IgD-negative memory B cell (primary cell): Measurements from ENCODE around the gene GABRR2. TPM values are rescaled to one million over a fixed set of nuclear protein-coding genes. Genes with fewer than 3 reads are reported as not detected.
A peak's percentile ranks its signal among the peaks of the same experiment; 100 is the strongest.

Experiments used
- H3K27ac Mint-ChIP-seq, 3 donors: one replicate each; pipeline ENCODE4 v1.8.0; 2020 to 2022; ENCODE audit warnings: mild to moderate bottlenecking in 3 of 3, mixed read lengths in 3 of 3, moderate library complexity in 1 of 3
- H3K27me3 Mint-ChIP-seq: one replicate; pipeline ENCODE4 v1.8.0; 2021; ENCODE audit warnings: mixed read lengths
- H3K36me3 Mint-ChIP-seq: one replicate; pipeline ENCODE4 v1.8.0; 2020; ENCODE audit warnings: mild to moderate bottlenecking, mixed read lengths
- H3K4me1 Mint-ChIP-seq, 3 donors: one replicate each; pipeline ENCODE4 v1.8.0; 2020 to 2022; ENCODE audit warnings: mixed read lengths in 3 of 3, mild to moderate bottlenecking in 1 of 3
- H3K4me3 Mint-ChIP-seq, 4 donors: one replicate each; pipeline ENCODE4 v1.8.0; 2020 to 2022; ENCODE audit warnings: mild to moderate bottlenecking in 4 of 4, mixed read lengths in 4 of 4, moderate library complexity in 3 of 4
- H3K9me3 Mint-ChIP-seq, 3 donors: one replicate each; pipeline ENCODE4 v1.8.0; 2020 to 2021; ENCODE audit warnings: mixed read lengths in 3 of 3, mild to moderate bottlenecking in 1 of 3
- polyA plus RNA-seq: library from polyadenylated mRNA; unstranded; fragments of 300-500 nt; fragmentation: Illumina TruSeq; gene quantifications from one replicate; pipeline ENCODE4 v1.2.3, GENCODE V29; 2021

GABRR2 gene
- 0.13 TPM for polyA plus RNA-seq

- Mint-ChIP-seq H3K27ac (no peak within 1 kb of the TSS), H3K4me1 (peaks cover 24 to 34% (median 30%) of the 10 kb centered on the region in 3 donors), H3K4me3 (no peak within 1 kb of the TSS), H3K9me3 (no peaks in the 10 kb centered on the region), H3K36me3 (peaks cover 2% of the 10 kb centered on the region), H3K27me3 (no peaks in the 10 kb centered on the region)
Observed at GRCh38 chr6:89315249-89315885, at the start of gene GABRR2. Gene GABRR2, minus strand, starts transcription at chr6:89315299. Its CDS starts 134 bp downstream, at chr6:89315165.

- Mint-ChIP-seq H3K27me3 (no peaks in the 10 kb centered on the region), H3K4me3 (peak overlapping the region in 2 of 4 donors; percentile 55 to 63), H3K36me3 (peaks cover 7% of the 10 kb centered on the region), H3K27ac (no peak overlapping the region), H3K9me3 (no peaks in the 10 kb centered on the region), H3K4me1 (peaks cover 53 to 71% (median 56%) of the 10 kb centered on the region in 3 donors)
Observed at GRCh38 chr6:89364586-89364985, 49.5 kb upstream of the GABRR2 start.

GRCh38 chr6:89361171-89361570 is 46.1 kb upstream of the GABRR2 start:
- H3K4me1 Mint-ChIP-seq: peaks cover 61 to 72% (median 64%) of the 10 kb centered on the region in 3 donors
- H3K9me3 Mint-ChIP-seq: no peaks in the 10 kb centered on the region
- peaks cover 7% of the 10 kb centered on the region for H3K36me3 Mint-ChIP-seq
- H3K27ac Mint-ChIP-seq: no peak overlapping the region
- peak overlapping the region in 1 of 4 donors; percentile 85 for H3K4me3 Mint-ChIP-seq
- no peaks in the 10 kb centered on the region for H3K27me3 Mint-ChIP-seq

GRCh38 chr6:89360415-89360999 is 45.4 kb upstream of the GABRR2 start:
- no peaks in the 10 kb centered on the region for H3K9me3 Mint-ChIP-seq
- H3K27ac Mint-ChIP-seq: peak overlapping the region in 2 of 3 donors; percentile 6 to 40
- H3K36me3 Mint-ChIP-seq: peaks cover 7% of the 10 kb centered on the region
- H3K27me3 Mint-ChIP-seq: no peaks in the 10 kb centered on the region
- peaks cover 65 to 67% (median 65%) of the 10 kb centered on the region in 3 donors for H3K4me1 Mint-ChIP-seq
- peak overlapping the region; percentile 19 to 85 (median 60) for H3K4me3 Mint-ChIP-seq

GRCh38 chr6:89359561-89359960 is 44.5 kb upstream of the GABRR2 start:
- H3K27ac Mint-ChIP-seq: peak overlapping the region; percentile 3 to 70 (median 44)
- peaks cover 56 to 65% (median 63%) of the 10 kb centered on the region in 3 donors for H3K4me1 Mint-ChIP-seq

GRCh38 chr6:89357390-89357789 is 42.3 kb upstream of the GABRR2 start:
- Mint-ChIP-seq H3K27me3 (no peaks in the 10 kb centered on the region), H3K4me3 (peak overlapping the region; percentile 77 to 93 (median 87)), H3K9me3 (no peaks in the 10 kb centered on the region), H3K4me1 (peaks cover 51 to 64% (median 61%) of the 10 kb centered on the region in 3 donors), H3K36me3 (peaks cover 5% of the 10 kb centered on the region), H3K27ac (peak overlapping the region; percentile 74 to 98 (median 84))

More at GRCh38 chr6:89359561-89359960, 44.5 kb upstream of the GABRR2 start:
- H3K4me3 Mint-ChIP-seq: peak overlapping the region; percentile 4 to 81 (median 70)
- H3K27me3 Mint-ChIP-seq: no peaks in the 10 kb centered on the region
- H3K9me3 Mint-ChIP-seq: no peaks in the 10 kb centered on the region
- H3K36me3 Mint-ChIP-seq: peaks cover 7% of the 10 kb centered on the region

GRCh38 chr6:89356642-89357170 is 41.6 kb upstream of the GABRR2 start:
- Mint-ChIP-seq H3K27ac (peak overlapping the region; percentile 74 to 98 (median 84)), H3K27me3 (no peaks in the 10 kb centered on the region), H3K36me3 (peaks cover 4% of the 10 kb centered on the region), H3K4me1 (peaks cover 56 to 64% (median 61%) of the 10 kb centered on the region in 3 donors), H3K9me3 (no peaks in the 10 kb centered on the region), H3K4me3 (peak overlapping the region; percentile 77 to 93 (median 87))

- no peaks in the 10 kb centered on the region for H3K9me3 Mint-ChIP-seq
- H3K27me3 Mint-ChIP-seq: no peaks in the 10 kb centered on the region
- peak overlapping the region; percentile 26 to 93 (median 54) for H3K4me3 Mint-ChIP-seq
- peaks cover 51 to 57% (median 52%) of the 10 kb centered on the region in 3 donors for H3K4me1 Mint-ChIP-seq
- peak overlapping the region in 2 of 3 donors; percentile 74 to 98 for H3K27ac Mint-ChIP-seq
- peaks cover 4% of the 10 kb centered on the region for H3K36me3 Mint-ChIP-seq
Observed at GRCh38 chr6:89355511-89356194, 40.6 kb upstream of the GABRR2 start.

- Mint-ChIP-seq H3K9me3 (no peaks in the 10 kb centered on the region), H3K27ac (peak overlapping the region; percentile 74 to 94 (median 90)), H3K36me3 (no peaks in the 10 kb centered on the region), H3K4me1 (peaks cover 57 to 60% (median 57%) of the 10 kb centered on the region in 3 donors), H3K27me3 (no peaks in the 10 kb centered on the region), H3K4me3 (peak overlapping the region; percentile 82 to 98 (median 88))
Observed at GRCh38 chr6:89353702-89354392, 38.7 kb upstream of the GABRR2 start.

GRCh38 chr6:89353118-89353556 is 38.0 kb upstream of the GABRR2 start:
- Mint-ChIP-seq H3K4me1 (peaks cover 59 to 60% (median 59%) of the 10 kb centered on the region in 3 donors), H3K4me3 (peak overlapping the region; percentile 82 to 98 (median 88)), H3K9me3 (no peaks in the 10 kb centered on the region), H3K27ac (peak overlapping the region; percentile 74 to 94 (median 90)), H3K36me3 (no peaks in the 10 kb centered on the region), H3K27me3 (no peaks in the 10 kb centered on the region)

GRCh38 chr6:89352278-89353117 is 37.4 kb upstream of the GABRR2 start, which contains the start of gene UBE2J1:
Gene UBE2J1, minus strand, starts transcription at chr6:89352722. Its CDS starts 153 bp downstream, at chr6:89352569.
- H3K4me3 Mint-ChIP-seq: peak within 1 kb of the TSS; percentile 97 to 100 (median 98)
- H3K9me3 Mint-ChIP-seq: no peaks in the 10 kb centered on the region
- H3K27me3 Mint-ChIP-seq: no peaks in the 10 kb centered on the region
- H3K4me1 Mint-ChIP-seq: peaks cover 59 to 60% (median 59%) of the 10 kb centered on the region in 3 donors
- peak within 1 kb of the TSS; percentile 94 to 98 (median 96) for H3K27ac Mint-ChIP-seq
- no peaks in the 10 kb centered on the region for H3K36me3 Mint-ChIP-seq

- H3K4me1 Mint-ChIP-seq: peaks cover 59% of the 10 kb centered on the region in 3 donors
- peak overlapping the region; percentile 93 to 98 (median 96) for H3K27ac Mint-ChIP-seq
- no peaks in the 10 kb centered on the region for H3K36me3 Mint-ChIP-seq
- H3K9me3 Mint-ChIP-seq: no peaks in the 10 kb centered on the region
- H3K27me3 Mint-ChIP-seq: no peaks in the 10 kb centered on the region
- H3K4me3 Mint-ChIP-seq: peak overlapping the region; percentile 97 to 100 (median 98)
Observed at GRCh38 chr6:89351671-89352277, 36.7 kb upstream of the GABRR2 start.

- H3K4me1 Mint-ChIP-seq: peaks cover 55 to 62% (median 58%) of the 10 kb centered on the region in 3 donors
- peak overlapping the region; percentile 96 to 98 (median 97) for H3K27ac Mint-ChIP-seq
- H3K36me3 Mint-ChIP-seq: no peaks in the 10 kb centered on the region
- peak overlapping the region; percentile 97 to 100 (median 98) for H3K4me3 Mint-ChIP-seq
- no peaks in the 10 kb centered on the region for H3K9me3 Mint-ChIP-seq
- H3K27me3 Mint-ChIP-seq: no peaks in the 10 kb centered on the region
Observed at GRCh38 chr6:89350281-89350966, 35.3 kb upstream of the GABRR2 start.
